IPS-18c (cell line): ENCODE results near the gene CREG2.

Source experiments
- H3K4me3 ChIP-seq: 2 replicates; pipeline ENCODE4 v1.7.0; 2013; ENCODE audit warnings: low read depth, mild to moderate bottlenecking, low read length, moderate library complexity; ENCODE audit not compliant: insufficient read depth
- H3K9me3 ChIP-seq: one replicate; pipeline ENCODE4 v1.6.1; 2013; ENCODE audit warnings: mild to moderate bottlenecking, low read length, moderate library complexity; ENCODE audit not compliant: control insufficient read depth, insufficient read depth

Gene CREG2

DNA sequence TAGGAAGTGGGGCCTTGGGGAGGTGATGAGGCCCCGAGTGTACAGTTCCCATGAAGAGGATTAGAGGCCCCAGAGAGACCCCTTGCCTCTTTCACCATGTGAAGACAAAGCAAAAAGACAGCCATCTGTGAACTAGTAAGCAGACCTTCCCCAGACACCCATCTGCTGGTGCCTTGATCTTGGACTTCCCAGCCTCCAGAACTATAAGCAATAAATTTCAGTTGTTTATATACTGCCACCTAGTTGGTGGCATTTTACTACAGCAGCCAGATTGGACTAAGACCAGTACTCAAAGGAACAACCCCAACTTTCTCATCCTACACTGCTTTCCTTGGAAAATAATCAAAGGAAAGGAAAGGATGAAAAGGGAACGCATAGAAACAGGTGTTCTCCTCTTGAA lies 27.9 kb upstream of the CREG2 start:
- no peak overlapping the region for H3K4me3 ChIP-seq
- no peaks in the 10 kb centered on the region for H3K9me3 ChIP-seq

DNA sequence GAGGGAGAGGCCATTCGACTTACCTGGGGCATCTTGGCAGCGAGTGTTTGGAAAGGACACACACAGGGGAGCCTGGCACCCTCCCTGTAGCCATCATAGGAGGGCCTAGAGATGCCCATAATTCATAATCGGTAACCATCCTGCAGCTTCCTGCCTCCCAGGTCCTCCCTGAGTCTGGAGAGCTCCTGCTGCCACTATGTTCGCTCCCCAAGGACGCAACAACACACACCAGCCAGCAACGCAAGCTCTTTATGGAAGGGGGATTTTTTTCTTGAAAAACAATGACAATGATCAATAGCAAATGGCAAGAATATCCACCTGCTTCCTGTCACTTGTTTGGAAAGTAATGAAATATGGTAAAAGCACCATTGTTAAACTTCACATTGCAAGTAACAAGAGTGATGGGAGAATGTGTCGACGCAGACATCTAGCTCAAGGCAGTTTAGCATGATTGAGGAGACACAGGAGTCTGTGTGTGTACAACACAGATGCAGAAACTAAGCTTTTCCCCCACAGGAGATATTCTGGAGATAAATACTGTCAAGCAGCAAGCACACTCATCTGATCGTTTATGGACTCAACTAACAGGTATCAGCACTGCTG lies 24.9 kb upstream of the CREG2 start:
- Histone ChIP-seq H3K9me3 (no peaks in the 10 kb centered on the region), H3K4me3 (no peak overlapping the region)

DNA sequence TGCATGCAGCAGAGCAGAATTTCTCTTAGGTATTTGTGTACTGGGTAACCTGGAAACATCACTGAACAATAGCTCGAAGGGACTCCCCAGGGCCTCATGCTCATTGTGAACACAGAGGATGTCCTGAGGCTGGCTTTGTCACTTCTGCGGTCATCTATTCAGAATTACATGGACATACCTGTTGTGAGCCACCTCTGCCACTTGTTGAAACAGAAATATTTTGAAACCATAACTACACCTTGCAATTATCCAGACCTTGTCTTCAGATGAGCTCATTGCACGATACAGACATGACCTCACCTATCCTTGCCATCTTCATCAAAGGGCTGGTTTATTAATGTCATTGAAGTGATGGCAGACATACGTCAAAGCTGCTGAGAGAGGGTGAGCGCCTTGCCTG lies 23.4 kb upstream of the CREG2 start:
- Histone ChIP-seq H3K4me3 (no peak overlapping the region), H3K9me3 (no peaks in the 10 kb centered on the region)

DNA sequence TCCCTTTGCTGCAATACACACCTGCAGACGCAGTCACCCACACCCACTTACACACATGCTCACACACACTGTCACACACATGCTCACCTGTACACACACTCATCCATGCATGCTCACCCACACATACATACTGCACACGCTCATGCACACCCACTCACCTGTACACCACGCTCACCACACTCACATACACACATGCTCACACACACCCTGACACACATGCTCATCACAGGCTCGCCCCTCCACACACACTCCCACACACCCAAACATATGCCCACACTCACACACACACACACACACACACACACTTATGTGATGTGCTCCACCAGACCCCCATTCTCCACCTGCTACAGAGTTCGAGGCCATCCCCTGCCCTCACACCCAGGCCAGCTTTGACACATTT lies 22.8 kb upstream of the CREG2 start:
- Histone ChIP-seq H3K4me3 (no peak overlapping the region), H3K9me3 (no peaks in the 10 kb centered on the region)

DNA sequence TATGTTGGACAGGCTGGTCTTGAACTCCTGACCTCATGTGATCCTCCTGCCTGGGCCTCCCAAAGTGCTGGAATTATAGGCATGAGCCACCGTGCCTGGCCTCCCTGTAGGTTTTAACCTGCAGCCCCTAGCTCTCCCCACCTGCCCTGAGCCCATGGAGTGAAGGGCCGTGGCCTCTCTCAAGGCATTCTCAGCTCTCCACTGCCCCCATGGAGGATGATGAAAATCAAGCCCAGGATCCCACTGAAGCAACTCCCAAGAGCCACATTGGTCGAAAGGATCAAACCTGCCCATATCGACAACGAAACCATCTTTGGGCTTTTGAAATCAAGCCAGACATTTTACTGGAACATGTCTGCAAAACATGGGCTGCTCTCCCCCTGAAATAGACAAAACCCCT lies 22.4 kb upstream of the CREG2 start:
- no peaks in the 10 kb centered on the region for H3K9me3 ChIP-seq
- no peak overlapping the region for H3K4me3 ChIP-seq

DNA sequence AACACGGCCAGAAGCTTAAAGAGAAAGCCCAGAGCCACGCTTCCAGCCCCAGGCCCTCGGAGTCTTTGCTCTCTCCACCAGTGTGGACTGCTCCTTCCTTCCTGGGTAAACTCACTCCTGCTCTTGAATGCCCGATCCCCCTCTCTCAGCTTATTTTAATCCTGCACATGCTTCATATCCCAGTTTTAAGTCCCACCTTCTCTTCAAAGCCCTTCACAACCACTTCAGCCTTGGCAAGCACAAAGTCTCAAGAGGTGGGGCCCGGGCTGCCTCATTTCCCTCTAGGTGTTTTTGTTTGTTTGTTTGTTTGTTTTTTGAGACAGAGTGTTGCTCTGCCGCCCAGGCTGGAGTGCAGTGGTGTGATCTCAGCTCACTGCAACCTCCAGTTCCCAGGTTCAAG lies 21.6 kb upstream of the CREG2 start:
- no peak overlapping the region for H3K4me3 ChIP-seq
- no peaks in the 10 kb centered on the region for H3K9me3 ChIP-seq

DNA sequence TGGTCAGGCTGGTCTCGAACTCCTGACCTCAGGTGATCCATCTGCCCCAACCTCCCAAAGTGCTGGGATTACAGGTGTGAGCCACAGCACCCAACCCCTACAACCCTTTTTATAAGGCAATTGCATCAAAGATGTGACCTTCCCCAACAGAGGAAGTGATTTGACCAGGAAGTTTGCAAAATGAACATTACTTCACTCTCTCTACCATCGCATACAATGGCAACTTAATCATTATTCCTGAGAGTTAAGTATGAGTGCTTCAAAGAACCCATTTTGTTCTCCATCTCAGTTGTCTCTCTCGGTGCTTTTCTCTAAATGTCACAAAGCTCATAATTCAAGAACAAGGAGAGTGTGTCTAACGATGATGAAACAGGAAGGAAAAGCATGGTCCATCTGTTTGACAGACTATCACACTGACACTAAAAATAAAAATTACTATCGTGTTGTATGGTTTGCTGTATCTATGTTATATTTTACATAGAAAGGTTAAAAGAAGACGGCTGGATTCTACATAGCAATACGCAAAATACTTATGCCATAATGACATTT lies 18.1 kb upstream of the CREG2 start:
- no peak overlapping the region for H3K4me3 ChIP-seq
- H3K9me3 ChIP-seq, result no peaks in the 10 kb centered on the region

DNA sequence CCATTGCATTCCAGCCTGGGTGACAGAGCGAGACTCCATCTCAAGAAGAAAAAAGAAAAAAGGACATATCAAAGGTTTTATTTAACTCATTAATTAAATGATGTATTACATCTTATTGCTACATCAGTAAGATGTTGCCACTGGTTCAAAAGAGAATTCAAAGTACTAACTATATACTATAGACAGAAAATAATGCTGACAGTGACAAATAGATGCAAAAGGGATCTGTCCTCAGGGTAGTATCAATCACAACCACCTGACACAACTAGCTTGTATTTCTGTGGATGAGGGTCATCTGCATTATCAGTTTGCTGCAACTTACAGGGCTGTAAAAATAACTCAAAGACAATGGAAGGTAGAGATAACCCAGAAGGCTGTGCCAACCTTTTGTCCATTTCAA lies 16.4 kb upstream of the CREG2 start:
- Histone ChIP-seq H3K4me3 (no peak overlapping the region), H3K9me3 (no peaks in the 10 kb centered on the region)

DNA sequence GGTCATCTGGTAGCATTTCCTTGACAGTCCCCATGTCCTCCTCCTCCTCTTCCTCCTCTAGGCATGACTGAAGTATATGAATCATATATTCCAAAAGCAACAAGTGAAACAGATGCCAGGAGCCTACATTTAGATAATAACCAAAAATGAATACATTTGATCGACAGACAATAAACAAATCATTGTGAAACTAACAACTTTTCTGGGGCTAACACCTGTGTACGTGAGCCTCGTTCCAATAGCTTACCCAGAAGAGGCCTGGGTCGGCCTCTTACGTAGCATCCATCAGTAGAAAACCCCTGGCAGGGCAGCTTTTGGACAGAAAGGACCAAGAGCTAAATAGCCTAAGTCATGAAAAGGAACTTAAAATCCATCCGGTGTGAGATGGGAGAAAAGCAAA lies 15.3 kb upstream of the CREG2 start:
- H3K4me3 ChIP-seq, result no peak overlapping the region
- no peaks in the 10 kb centered on the region for H3K9me3 ChIP-seq

DNA sequence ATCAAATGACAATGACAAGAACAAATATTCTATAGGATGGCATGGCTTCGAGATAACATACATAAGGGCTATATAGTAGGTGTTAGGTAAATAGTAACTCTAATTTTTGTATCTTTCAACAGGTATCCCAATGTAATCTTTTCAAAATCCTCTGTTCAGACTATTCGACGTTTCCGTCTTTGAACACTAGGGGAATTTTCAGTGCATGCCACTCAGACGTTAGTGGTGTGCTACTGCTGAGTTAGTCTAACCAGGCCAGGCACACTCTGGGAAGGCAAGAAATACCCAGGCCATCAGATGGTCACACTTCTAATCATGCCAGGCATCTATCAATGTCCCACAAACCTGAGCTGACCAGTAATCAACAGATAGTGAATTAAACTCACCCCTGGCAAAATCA lies 14.6 kb upstream of the CREG2 start:
- no peak overlapping the region for H3K4me3 ChIP-seq
- H3K9me3 ChIP-seq, result no peaks in the 10 kb centered on the region

DNA sequence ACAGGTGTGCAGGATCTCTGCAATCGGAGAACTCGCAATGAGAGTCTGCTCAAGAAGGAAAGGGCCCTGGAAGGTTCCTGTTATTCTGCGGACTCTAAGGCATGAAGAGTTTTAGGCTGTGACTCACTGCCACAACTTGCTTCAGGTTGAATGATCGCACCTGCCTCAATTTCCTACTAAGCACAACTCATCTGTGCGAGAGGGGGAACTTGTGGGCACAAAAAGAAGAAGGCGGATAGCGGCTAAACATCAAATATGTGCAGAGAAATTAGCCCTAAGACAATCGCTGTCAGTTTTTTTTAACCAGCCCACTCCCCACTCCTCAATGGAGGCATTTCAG lies 14.0 kb upstream of the CREG2 start:
- Histone ChIP-seq H3K4me3 (no peak overlapping the region), H3K9me3 (no peaks in the 10 kb centered on the region)

DNA sequence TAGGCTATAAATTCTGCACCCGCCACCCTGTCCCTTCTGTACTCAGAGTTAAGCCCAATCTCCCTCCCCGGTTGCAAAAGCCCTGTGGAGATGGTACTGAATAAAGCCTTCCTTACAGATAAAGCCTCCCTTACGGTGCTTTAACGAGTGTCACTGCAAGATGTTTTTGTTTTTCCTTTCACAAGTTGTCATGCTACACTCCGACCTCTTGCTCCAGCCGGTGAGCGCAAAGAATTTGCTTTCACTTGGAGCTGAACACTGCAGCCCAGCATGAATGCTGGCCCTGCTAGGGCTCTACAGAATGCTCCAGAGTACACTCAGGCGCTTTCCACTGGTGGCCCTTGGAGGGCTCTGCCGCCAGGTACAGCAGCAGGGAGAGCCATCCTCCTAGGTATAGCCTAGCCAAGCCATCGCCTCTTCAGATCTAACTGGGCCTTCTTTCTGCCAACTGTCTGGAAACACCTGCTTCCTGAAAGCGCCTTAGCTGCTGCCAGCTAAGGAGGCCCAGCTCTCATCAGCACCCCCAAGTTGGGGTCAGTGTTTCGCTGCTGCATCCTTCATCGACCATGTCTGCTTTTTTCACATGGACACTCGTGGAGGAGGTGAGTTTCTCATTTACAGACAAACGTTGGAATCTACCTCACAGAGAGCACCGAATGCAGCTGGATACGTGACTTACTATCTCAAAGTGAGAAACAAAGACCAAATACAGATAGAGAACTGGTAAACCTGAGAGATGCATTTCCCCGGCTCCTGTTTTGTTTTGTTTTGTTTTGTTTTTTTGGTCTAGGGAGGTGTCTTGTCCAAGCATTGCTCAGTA lies 13.4 kb upstream of the CREG2 start:
- H3K9me3 ChIP-seq, result no peaks in the 10 kb centered on the region
- H3K4me3 ChIP-seq, result no peak overlapping the region

DNA sequence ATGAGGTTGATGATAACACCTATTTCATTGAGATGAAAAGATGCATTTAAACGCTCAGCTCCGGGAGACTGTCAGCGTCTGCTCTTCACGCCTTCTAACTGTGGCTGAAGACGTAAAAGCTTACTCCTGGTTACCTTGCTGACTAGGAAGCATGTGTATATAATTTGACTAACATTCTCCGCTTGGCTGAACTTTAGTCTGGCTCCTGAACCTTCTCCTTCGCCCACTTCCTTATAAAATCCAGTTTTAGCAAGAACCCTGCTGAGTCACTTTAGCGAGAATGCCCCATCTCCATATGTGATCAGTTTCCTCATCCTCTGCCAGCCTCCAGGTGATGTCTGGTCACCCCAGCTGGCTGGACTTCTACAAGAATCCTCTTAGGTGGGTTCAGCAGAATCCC lies 12.7 kb upstream of the CREG2 start:
- no peak overlapping the region for H3K4me3 ChIP-seq
- H3K9me3 ChIP-seq, result no peaks in the 10 kb centered on the region

DNA sequence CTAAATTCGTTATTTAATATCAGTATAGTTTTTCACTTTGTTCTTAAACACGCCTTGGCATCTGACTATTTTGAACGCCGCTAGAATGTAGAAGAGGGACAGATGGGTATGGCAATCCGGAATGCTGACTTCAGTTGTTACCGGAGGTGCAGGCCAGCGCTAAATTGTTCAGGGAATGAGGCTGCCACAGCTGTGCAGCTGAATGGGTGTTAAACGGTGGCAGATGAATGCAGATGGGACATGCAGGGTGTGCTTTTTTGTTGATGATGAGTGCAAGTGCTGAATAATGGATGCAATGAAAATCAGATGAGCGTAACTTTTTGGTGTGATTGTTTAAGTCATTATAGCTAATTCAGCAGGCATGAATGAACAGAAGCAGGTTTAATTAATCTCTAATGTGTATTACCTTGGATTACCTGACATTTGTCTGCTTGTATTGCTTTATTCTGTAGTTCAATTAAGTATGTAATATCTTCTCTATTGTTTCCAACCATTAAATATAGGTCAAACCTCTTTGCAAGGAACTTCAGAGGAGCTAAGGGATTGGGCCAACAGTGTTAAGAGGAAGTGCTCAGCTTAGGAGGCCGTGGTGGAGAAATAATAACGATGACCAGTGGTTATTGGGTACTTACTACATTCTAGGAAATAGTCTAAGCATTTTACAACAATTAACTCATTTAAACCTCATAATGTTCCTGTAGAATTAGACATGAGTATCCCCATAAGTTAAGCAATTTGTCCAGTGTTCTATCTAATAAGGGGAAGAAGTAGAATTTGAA lies 11.9 kb upstream of the CREG2 start:
- Histone ChIP-seq H3K9me3 (no peaks in the 10 kb centered on the region), H3K4me3 (no peak overlapping the region)

DNA sequence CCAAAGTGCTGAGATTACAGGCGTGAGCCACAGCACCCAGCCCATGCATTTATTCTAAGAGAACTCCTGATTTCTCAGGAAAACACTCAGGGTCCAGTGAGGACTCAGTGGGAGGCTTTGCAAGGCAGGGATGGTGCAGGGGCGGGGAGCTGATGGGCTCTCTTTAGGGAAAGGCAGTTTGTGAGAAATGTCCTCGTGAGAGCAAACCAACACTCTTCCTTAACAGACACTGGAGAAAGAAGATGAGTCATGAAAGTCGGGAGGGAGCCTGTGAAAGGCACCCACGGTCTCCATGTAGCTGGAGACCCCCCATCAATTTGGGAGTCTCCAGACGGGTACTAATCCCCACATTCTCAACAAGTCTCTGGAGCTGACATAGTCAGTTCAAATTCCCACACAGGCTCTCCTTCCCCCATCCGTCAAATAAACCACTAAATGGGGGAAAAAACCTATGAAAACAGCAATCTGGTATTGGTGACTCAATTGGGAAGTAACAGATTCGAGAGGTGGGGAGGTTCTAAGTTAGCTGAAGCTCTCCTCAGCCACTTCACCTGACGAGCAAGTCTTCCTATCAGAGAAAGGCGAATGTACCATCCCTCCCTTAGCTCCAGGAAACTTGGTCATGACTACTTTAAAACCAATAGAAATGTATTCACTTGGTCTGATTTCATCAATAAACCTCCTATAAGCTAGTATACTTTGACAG lies 11.0 kb upstream of the CREG2 start:
- no peaks in the 10 kb centered on the region for H3K9me3 ChIP-seq
- H3K4me3 ChIP-seq, result no peak overlapping the region

DNA sequence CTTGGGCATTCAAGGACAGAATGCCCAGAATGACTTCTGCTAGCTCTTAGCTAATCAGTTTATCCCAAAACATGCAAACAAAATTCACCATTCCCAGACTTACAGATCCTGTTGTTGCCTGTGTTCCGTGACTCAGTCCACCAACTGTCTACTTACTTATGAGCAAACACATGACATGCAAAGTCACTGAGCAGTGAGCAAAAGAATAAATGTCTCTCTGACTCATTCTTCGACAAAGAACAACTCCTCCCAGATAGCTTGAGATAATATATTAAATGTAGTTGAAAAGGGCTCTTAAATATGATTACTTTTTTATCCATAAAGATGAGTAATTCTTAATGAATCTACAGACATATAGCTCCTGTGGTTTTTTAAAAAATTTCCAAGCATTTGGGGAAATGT lies 9.0 kb upstream of the CREG2 start:
- no peak overlapping the region for H3K4me3 ChIP-seq
- no peaks in the 10 kb centered on the region for H3K9me3 ChIP-seq

DNA sequence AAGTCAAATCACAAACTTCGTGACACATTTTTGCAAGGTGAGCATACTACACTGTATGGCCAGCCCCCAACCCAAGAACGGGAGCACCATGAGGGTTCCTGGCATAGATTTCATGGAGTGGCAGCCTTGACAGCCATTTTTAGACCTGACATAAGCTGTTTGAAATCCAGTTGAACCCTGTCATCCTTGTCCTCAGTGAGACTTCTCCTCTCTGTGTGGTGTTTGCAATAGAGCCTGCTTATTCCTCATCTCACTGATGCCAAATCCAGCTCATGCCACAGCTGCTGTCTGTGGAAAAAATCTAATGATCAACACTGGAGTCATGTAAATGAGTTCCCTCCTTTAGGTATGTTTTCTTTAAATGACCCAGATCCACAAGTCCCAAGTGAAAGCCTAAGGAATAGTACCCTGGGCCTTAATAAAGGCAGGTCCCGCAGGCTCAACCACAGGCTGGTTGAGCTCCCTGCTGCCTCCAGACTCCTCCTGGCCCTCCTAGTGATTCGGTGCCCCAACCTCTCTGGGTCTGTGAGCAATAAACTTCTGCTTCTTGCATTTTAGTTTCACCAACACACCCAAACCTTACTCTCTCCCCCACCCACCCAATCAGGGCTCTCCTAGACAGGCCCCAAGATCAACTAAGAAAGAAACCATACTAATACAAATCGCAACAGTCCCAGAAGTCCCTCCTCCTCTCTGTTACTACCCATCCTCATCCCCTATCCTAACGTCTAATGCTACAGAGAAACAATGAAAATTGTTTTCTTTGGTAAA lies 8.4 kb upstream of the CREG2 start:
- no peak overlapping the region for H3K4me3 ChIP-seq

More for the DNA sequence above, 8.4 kb upstream of the CREG2 start:
- H3K9me3 ChIP-seq, result no peaks in the 10 kb centered on the region
